HT1080 (cell line): Measurements from ENCODE around the gene RBMS3. TPM values are rescaled to one million over a fixed set of nuclear protein-coding genes. Genes with fewer than 3 reads are reported as not detected.

Source experiments
- small RNA-seq: library from RNA; depleted of rRNA; stranded (forward); fragments of <200 nt; gene quantifications from one replicate; pipeline ENCODE3, GENCODE V24; 2014
- total RNA-seq: library from RNA; depleted of rRNA; stranded (reverse); fragments of >200 nt; shearing (Covaris generic); gene quantifications from 2 replicates; pipeline ENCODE4 v1.2.3, GENCODE V29; 2014

The RBMS3 gene
- total RNA-seq, 1 experiment from 2014 or later, result 19.6 TPM

Small RNA genes within 50 kb of the gene (small RNA-seq; reads per million reads assigned to genes)
- not detected for gene MTND4LP9
